Stimulated activated CD8-positive, alpha-beta memory T cell treated with anti-CD3 and anti-CD28 coated beads, Interleukin-4, amount 100 ng/mL, for 4 hours (primary cell): Measurements from ENCODE around the gene HBE1.
"Not testable (repeated sequence)": the region's sequence is repeated elsewhere in the genome, so short reads cannot be mapped to it uniquely, and the experiment has no call there.

Experiments used
- DNase-seq, 2 donors: peaks; one replicate each; pipeline ENCODE4 v3.0.0-alpha.2; 2020; ENCODE audit warnings: low read depth in 2 of 2, low spot score in 1 of 2

HBE1 gene

GRCh38 chr11:5285703-5286340, 16.1 kb upstream of the HBE1 start:
- DNase-seq = no peak

- no peak for DNase-seq
Measured at GRCh38 chr11:5284637-5285036, 14.9 kb upstream of the HBE1 start.

- DNase-seq = no peak
Measured at GRCh38 chr11:5283882-5284281, 14.1 kb upstream of the HBE1 start.

GRCh38 chr11:5283086-5283485, 13.3 kb upstream of the HBE1 start:
- DNase-seq = no peak

GRCh38 chr11:5282628-5283027, 12.9 kb upstream of the HBE1 start:
- DNase-seq = no peak

GRCh38 chr11:5281596-5281995, 11.9 kb upstream of the HBE1 start:
- no peak for DNase-seq

GRCh38 chr11:5280582-5281102, 10.9 kb upstream of the HBE1 start:
- no peak for DNase-seq

- DNase-seq = no peak
Measured at GRCh38 chr11:5279471-5280090, 9.8 kb upstream of the HBE1 start.

GRCh38 chr11:5277807-5278382, 8.2 kb upstream of the HBE1 start:
- DNase-seq = no peak

- no peak for DNase-seq
Measured at GRCh38 chr11:5276697-5277096, 7.0 kb upstream of the HBE1 start.

- no peak for DNase-seq
Measured at GRCh38 chr11:5275369-5276110, 5.8 kb upstream of the HBE1 start.

GRCh38 chr11:5274395-5274794, 4.7 kb upstream of the HBE1 start:
- no peak for DNase-seq

GRCh38 chr11:5272395-5273017, 2.8 kb upstream of the HBE1 start:
- no peak for DNase-seq

- DNase-seq = no peak
Measured at GRCh38 chr11:5267033-5267563, 2.6 kb downstream of the HBE1 start.

- no peak for DNase-seq
Measured at GRCh38 chr11:5266609-5267008, 3.1 kb downstream of the HBE1 start.

GRCh38 chr11:5265832-5266231, 3.9 kb downstream of the HBE1 start:
- no peak for DNase-seq

GRCh38 chr11:5258543-5259262, 11.0 kb downstream of the HBE1 start:
- no peak for DNase-seq

GRCh38 chr11:5257296-5257695, 12.4 kb downstream of the HBE1 start:
- DNase-seq = no peak

GRCh38 chr11:5254646-5255413, 14.9 kb downstream of the HBE1 start, which contains the start of gene HBG2:
HBG2 (minus strand) TSS chr11:5254781; CDS start chr11:5254728, 53 bp downstream.
- not testable (repeated sequence) for DNase-seq

GRCh38 chr11:5254023-5254422, 15.7 kb downstream of the HBE1 start:
- DNase-seq = not testable (repeated sequence)
